ENCODE results near the gene COL20A1. TPM values are rescaled to one million over a fixed set of nuclear protein-coding genes. Genes with fewer than 3 reads are reported as not detected.

COL20A1 gene
- polyA plus RNA-seq, 2 of the 4 experiments (the other 2 are of a cell fraction): 0.21 to 0.93 TPM

GRCh38 chr20:63377951-63378381 lies 85.0 kb downstream of the COL20A1 start:
- TF ChIP-seq MAX (IDR thresholded peaks at IDR 0.05): no peak
- no peak for TF ChIP-seq TP53 (CRISPR knock-in tag; IDR thresholded peaks at IDR 0.05)
- TF ChIP-seq TFCP2L1 (CRISPR knock-in tag; IDR thresholded peaks at IDR 0.05): no peak
- TF ChIP-seq CHD4 (IDR thresholded peaks at IDR 0.05; ENCODE audit: borderline replicate concordance): no peak
- TF ChIP-seq CEBPB (IDR thresholded peaks at IDR 0.05): no peak
- no peak for TF ChIP-seq RCOR1 (IDR thresholded peaks at IDR 0.05; ENCODE audit: low read depth, low read length)
- no peak for TF ChIP-seq MAFK (IDR thresholded peaks at IDR 0.05; ENCODE audit: partially characterized antibody)
- no peak for TF ChIP-seq CTCF (IDR thresholded peaks at IDR 0.05)
- no peak for TF ChIP-seq KDM5A (IDR thresholded peaks at IDR 0.05)
- TF ChIP-seq E2F6 (IDR thresholded peaks at IDR 0.05; ENCODE audit: borderline replicate concordance, low read depth): no peak
- no peak for TF ChIP-seq SREBF2 (IDR thresholded peaks at IDR 0.05)
- no peak for TF ChIP-seq POLR2A (IDR thresholded peaks at IDR 0.05; ENCODE audit: low read length)
- TF ChIP-seq HES2 (IDR thresholded peaks at IDR 0.05): no peak
- TF ChIP-seq FOSL2 (IDR thresholded peaks at IDR 0.05): no peak
- TF ChIP-seq FOSL2 (CRISPR knock-in tag; IDR thresholded peaks at IDR 0.05): no peak
- no peak for TF ChIP-seq CBX2 (IDR thresholded peaks at IDR 0.05; ENCODE audit: borderline replicate concordance, low read depth)
- no peaks in the 10 kb centered on the region for H3K4me1 ChIP-seq
- no peak overlapping the region for H3K27ac ChIP-seq
- ATAC-seq: no peak
- no peak overlapping the region for H3K4me2 ChIP-seq
- ChIA-PET CTCF (interaction anchor here (0.6 to 9.2 kb wide), 8 partner anchors 10 to 846 kb away, joined by 3 to 139 read pairs (median 5); no protein-coding TSS in a partner anchor), POLR2A (no interaction called here)
- WGBS (ENCODE audit: missing lambda C conversion rate): 45% methylated on average over 13 of the region's 15 CpGs
- DNase-seq (ENCODE audit: low read depth in 1 of 2, low spot score in 1 of 2): no peak
- no peak overlapping the region for H3K4me3 ChIP-seq
- no peaks in the 10 kb centered on the region for H3K9me3 ChIP-seq
- FAIRE-seq: no peak

GRCh38 chr20:63378626-63379025 lies 85.6 kb downstream of the COL20A1 start:
- Histone ChIP-seq H3K4me3 (no peak overlapping the region), H3K4me2 (no peak overlapping the region), H3K9me3 (no peaks in the 10 kb centered on the region), H3K4me1 (no peaks in the 10 kb centered on the region), H3K27ac (no peak overlapping the region)
- ChIA-PET CTCF (interaction anchor here (0.6 to 9.2 kb wide), 8 partner anchors 11 to 847 kb away, joined by 3 to 139 read pairs (median 5); no protein-coding TSS in a partner anchor), POLR2A (no interaction called here)
- TF ChIP-seq REST (IDR thresholded peaks at IDR 0.05) (peak; percentile 82), POLR2A (IDR thresholded peaks at IDR 0.05; ENCODE audit: low read length) (no peak)
- WGBS (ENCODE audit: missing lambda C conversion rate): 51% methylated on average over 12 of the region's 12 CpGs
- DNase-seq (ENCODE audit: low read depth in 1 of 2, low spot score in 1 of 2): no peak
- no peak for ATAC-seq
- no peak for FAIRE-seq

- FAIRE-seq: no peak
- CTCF ChIA-PET: interaction anchor here (1.7 to 9.2 kb wide), 5 partner anchors 54 to 197 kb away, joined by 3 to 139 read pairs (median 32); no protein-coding TSS in a partner anchor
- no peak for TF ChIP-seq PHF8 (IDR thresholded peaks at IDR 0.05; ENCODE audit: borderline replicate concordance, low read depth)
- TF ChIP-seq KDM1A (IDR thresholded peaks at IDR 0.05; ENCODE audit: low read depth): no peak
- TF ChIP-seq TP53 (CRISPR knock-in tag; IDR thresholded peaks at IDR 0.05): no peak
- TF ChIP-seq HMGXB4 (CRISPR knock-in tag; IDR thresholded peaks at IDR 0.05; ENCODE audit: borderline replicate concordance): no peak
- TF ChIP-seq SMC3 (IDR thresholded peaks at IDR 0.05): no peak
- TF ChIP-seq RAD21 (conservative IDR thresholded peaks at IDR 0.05 in 1 of 2, IDR thresholded peaks at IDR 0.05 in 1 of 2): no peak
- no peak for TF ChIP-seq BHLHE40 (IDR thresholded peaks at IDR 0.05; ENCODE audit: low read depth, low read length)
- no peak for TF ChIP-seq HES2 (IDR thresholded peaks at IDR 0.05)
- TF ChIP-seq PBX3 (IDR thresholded peaks at IDR 0.05): no peak
- no peak for TF ChIP-seq ZNF302 (CRISPR knock-in tag; IDR thresholded peaks at IDR 0.05)
Measured at GRCh38 chr20:63379296-63379695, 86.3 kb downstream of the COL20A1 start.

More at GRCh38 chr20:63379296-63379695, 86.3 kb downstream of the COL20A1 start:
- H3K4me2 ChIP-seq: no peak overlapping the region
- DNase-seq (ENCODE audit: low read depth in 1 of 2, low spot score in 1 of 2): no peak
- WGBS (ENCODE audit: missing lambda C conversion rate): 68% methylated on average over 10 of the region's 11 CpGs
- no peaks in the 10 kb centered on the region for H3K9me3 ChIP-seq
- POLR2A ChIA-PET: no interaction called here
- H3K27ac ChIP-seq: no peak overlapping the region
- H3K4me3 ChIP-seq: no peak overlapping the region
- no peaks in the 10 kb centered on the region for H3K4me1 ChIP-seq
- ATAC-seq: no peak

Data from A549 (cell line).